RWPE2 (cell line): ENCODE data around the gene PEX1.

Source experiments
- ATAC-seq: fragments of 200-7000 bp; cut with Tn5 transposase; 3 replicates; pipeline ENCODE4 v1.9.1; 2021; ENCODE audit warnings: low read depth
- DNase-seq: peaks from one replicate; pipeline ENCODE4 v3.0.0-alpha.2; 2020; ENCODE audit warnings: low spot score
- H3K27ac ChIP-seq: fragments of 450-650 bp; 2 replicates; pipeline ENCODE4 v1.5.1; 2017; ENCODE audit warnings: mild to moderate bottlenecking; ENCODE audit not compliant: poor library complexity, severe bottlenecking
- H3K27me3 ChIP-seq: fragments of 250-450 bp; sonication (Bioruptor Pico); 2 replicates; pipeline ENCODE4 v1.5.1; 2021; ENCODE audit warnings: mild to moderate bottlenecking, moderate library complexity; ENCODE audit not compliant: insufficient read depth, poor library complexity, severe bottlenecking
- H3K36me3 ChIP-seq: fragments of 250-450 bp; sonication (Bioruptor Pico); 2 replicates; pipeline ENCODE4 v1.5.1; 2020; ENCODE audit warnings: low read depth, mild to moderate bottlenecking, moderate library complexity
- H3K4me1 ChIP-seq: fragments of 250-450 bp; sonication (Bioruptor Pico); 2 replicates; pipeline ENCODE4 v1.5.1; 2021; ENCODE audit warnings: mild to moderate bottlenecking, moderate library complexity; ENCODE audit not compliant: insufficient read depth, poor library complexity, severe bottlenecking
- H3K4me3 ChIP-seq: fragments of 250-450 bp; sonication (Bioruptor Pico); 2 replicates; pipeline ENCODE4 v1.5.1; 2021; ENCODE audit warnings: mild to moderate bottlenecking, moderate library complexity; ENCODE audit not compliant: severe bottlenecking
- H3K9me3 ChIP-seq: fragments of 250-450 bp; sonication (Bioruptor Pico); 2 replicates; pipeline ENCODE4 v1.5.1; 2021; ENCODE audit warnings: mild to moderate bottlenecking, moderate library complexity; ENCODE audit not compliant: severe bottlenecking
- CTCF ChIP-seq: fragments of 450-650 bp; IDR thresholded peaks from one replicate; pipeline ENCODE4 v1.5.1; 2017; ENCODE audit warnings: mild to moderate bottlenecking, moderate library complexity; ENCODE audit not compliant: poor library complexity, severe bottlenecking

The PEX1 gene

GRCh38 chr7:92528188-92528957 lies at the start of gene PEX1, which contains the start of gene RBM48:
Gene PEX1 (minus strand): TSS chr7:92528520. CDS start chr7:92528435, 85 bp downstream.
Gene RBM48 (plus strand): TSS chr7:92528795. CDS start chr7:92528814, 19 bp downstream.
- DNase-seq (peak; percentile 95), ATAC-seq (peak; percentile 93)
- peak; percentile 86 for TF ChIP-seq CTCF
- Histone ChIP-seq H3K27ac (peak within 1 kb of the TSS; percentile 51), H3K36me3 (peaks cover 36% of the 10 kb centered on the region), H3K27me3 (no peaks in the 10 kb centered on the region), H3K4me3 (peak within 1 kb of the TSS; percentile 97), H3K4me1 (peaks cover 14% of the 10 kb centered on the region), H3K9me3 (no peaks in the 10 kb centered on the region)

GRCh38 chr7:92576296-92576695 lies 48.0 kb upstream of the PEX1 start:
- no peak for TF ChIP-seq CTCF
- no peaks in the 10 kb centered on the region for H3K27me3 ChIP-seq
- H3K9me3 ChIP-seq, result no peaks in the 10 kb centered on the region
- DNase-seq (no peak), ATAC-seq (no peak)
- H3K4me3 ChIP-seq, result no peak overlapping the region
- H3K4me1 ChIP-seq, result no peaks in the 10 kb centered on the region
- H3K36me3 ChIP-seq, result peaks cover 98% of the 10 kb centered on the region
- no peak overlapping the region for H3K27ac ChIP-seq

GRCh38 chr7:92569137-92569536 lies 40.8 kb upstream of the PEX1 start:
- Histone ChIP-seq H3K36me3 (peaks cover 97% of the 10 kb centered on the region), H3K4me3 (no peak overlapping the region), H3K4me1 (no peaks in the 10 kb centered on the region), H3K27me3 (no peaks in the 10 kb centered on the region), H3K27ac (no peak overlapping the region), H3K9me3 (no peaks in the 10 kb centered on the region)
- TF ChIP-seq CTCF, result no peak
- ATAC-seq (no peak), DNase-seq (no peak)

GRCh38 chr7:92567460-92567859 lies 39.1 kb upstream of the PEX1 start:
- H3K27ac ChIP-seq, result no peak overlapping the region

More at GRCh38 chr7:92567460-92567859, 39.1 kb upstream of the PEX1 start:
- ATAC-seq (no peak; the same call in 2 of the 3 replicates), DNase-seq (no peak)
- H3K4me3 ChIP-seq, result no peak overlapping the region
- H3K9me3 ChIP-seq, result no peaks in the 10 kb centered on the region
- no peaks in the 10 kb centered on the region for H3K4me1 ChIP-seq
- H3K27me3 ChIP-seq, result no peaks in the 10 kb centered on the region
- TF ChIP-seq CTCF, result no peak
- peaks cover 96% of the 10 kb centered on the region for H3K36me3 ChIP-seq
